IMR-90 (cell line): Measurements from ENCODE around the gene MALT1. TPM values are rescaled to one million over a fixed set of nuclear protein-coding genes. Genes with fewer than 3 reads are reported as not detected.

ENCODE experiments used
- ATAC-seq: fragments of 200-7000 bp; cut with Tn5 transposase; 2 replicates; pipeline ENCODE4 v1.9.1; 2020; ENCODE audit warnings: low read depth, mild to moderate bottlenecking, moderate library complexity
- BruUV-seq: library from RNA; stranded (reverse); fragments of 400-500 nt; replicated peaks from 2 replicates; lab custom pipeline; 2021; lab: Mats Ljungman, UMichigan
- CTCF ChIA-PET: fragments of 300-600 bp; formaldehyde crosslinking; extraction: SDS; loops from one replicate; lab custom pipeline; 2021; ENCODE audit warnings: antibody characterized with exemption; lab: Yijun Ruan, JAX
- POLR2A ChIA-PET: fragments of 300-600 bp; sonication (Branson Sonifier 250); formaldehyde crosslinking; loops from one replicate; lab custom pipeline; 2022; ENCODE audit warnings: antibody characterized with exemption; ENCODE audit not compliant: unreplicated experiment; lab: Charles Lee
- DNase-seq: peaks from one replicate; pipeline ENCODE4 v3.0.0; 2013
- H2AFZ ChIP-seq: replicated peaks from 2 replicates; pipeline ENCODE3; 2013; ENCODE audit warnings: low read length, mild to moderate bottlenecking; ENCODE audit not compliant: poor library complexity
- H2AK5ac ChIP-seq: 2 replicates; pipeline ENCODE4 v1.6.1; 2013; ENCODE audit warnings: low read depth, low read length, inconsistent platforms
- H2AK9ac ChIP-seq: replicated peaks from 2 replicates; pipeline ENCODE3; 2013; ENCODE audit warnings: mild to moderate bottlenecking, low read depth, low read length, moderate library complexity; ENCODE audit not compliant: poor library complexity
- H2BK120ac ChIP-seq: 2 replicates; pipeline ENCODE4 v1.6.1; 2013; ENCODE audit warnings: low read depth, low read length, inconsistent platforms
- H2BK15ac ChIP-seq: 3 replicates; pipeline ENCODE4 v1.6.1; 2013; ENCODE audit warnings: low read depth, low read length, inconsistent platforms
- H2BK20ac ChIP-seq: 2 replicates; pipeline ENCODE4 v1.6.1; 2013; ENCODE audit warnings: low read depth, mild to moderate bottlenecking, inconsistent platforms, low read length, moderate library complexity
- H2BK5ac ChIP-seq: 2 replicates; pipeline ENCODE4 v1.6.1; 2013; ENCODE audit warnings: mild to moderate bottlenecking, low read depth, low read length, inconsistent platforms; ENCODE audit not compliant: poor library complexity, severe bottlenecking
- H3K14ac ChIP-seq: replicated peaks from 2 replicates; pipeline ENCODE4 v1.6.1; 2013; ENCODE audit warnings: low read depth, low read length, inconsistent platforms
- H3K18ac ChIP-seq: 2 replicates; pipeline ENCODE4 v1.6.1; 2013; ENCODE audit warnings: low read depth, low read length, control low read depth
- H3K23ac ChIP-seq: 2 replicates; pipeline ENCODE4 v1.6.1; 2013; ENCODE audit warnings: low read depth, low read length, inconsistent platforms
- H3K27ac ChIP-seq: 2 replicates; pipeline ENCODE4 v1.5.1; 2013; ENCODE audit warnings: mild to moderate bottlenecking, control low read depth, low read length; ENCODE audit not compliant: insufficient read depth
- H3K27me3 ChIP-seq: 2 replicates; pipeline ENCODE4 v1.6.1; 2013; ENCODE audit warnings: low read length; ENCODE audit not compliant: control insufficient read depth, insufficient read depth
- H3K36me3 ChIP-seq: 2 replicates; pipeline ENCODE4 v1.6.1; 2013; ENCODE audit warnings: low read length, mixed read lengths; ENCODE audit not compliant: control insufficient read depth, insufficient read depth
- H3K4ac ChIP-seq: 2 replicates; pipeline ENCODE4 v1.6.1; 2013; ENCODE audit warnings: low read depth, low read length, inconsistent platforms
- H3K4me1 ChIP-seq: 2 replicates; pipeline ENCODE4 v1.6.1; 2013; ENCODE audit warnings: low read length, mixed read lengths; ENCODE audit not compliant: control insufficient read depth, insufficient read depth
- H3K4me2 ChIP-seq: 2 replicates; pipeline ENCODE4 v1.6.1; 2013; ENCODE audit warnings: low read depth, mild to moderate bottlenecking, control low read depth, low read length, moderate library complexity
- H3K4me3 ChIP-seq: 2 replicates; pipeline ENCODE4 v1.5.1; 2013; ENCODE audit warnings: low read depth, mild to moderate bottlenecking, control low read depth, low read length, moderate library complexity; ENCODE audit not compliant: insufficient read depth
- H3K56ac ChIP-seq: 2 replicates; pipeline ENCODE4 v1.6.1; 2013; ENCODE audit warnings: low read length, inconsistent platforms; ENCODE audit not compliant: insufficient read depth; ENCODE audit errors: extremely low read depth
- H3K79me1 ChIP-seq, 2 experiments: 2 replicates each; pipeline ENCODE4 v1.6.1; 2013; ENCODE audit warnings: low read length in 2 of 2, inconsistent platforms in 1 of 2, low read depth in 1 of 2
- H3K9ac ChIP-seq: 2 replicates; pipeline ENCODE4 v1.6.1; 2013; ENCODE audit warnings: low read depth, low read length, control low read depth
- H3K9me1 ChIP-seq: 2 replicates; pipeline ENCODE4 v1.6.1; 2013; ENCODE audit warnings: low read length, inconsistent platforms; ENCODE audit not compliant: insufficient read depth
- H3K9me3 ChIP-seq: 2 replicates; pipeline ENCODE4 v1.6.1; 2013; ENCODE audit warnings: low read length; ENCODE audit not compliant: control insufficient read depth, insufficient read depth
- H4K20me1 ChIP-seq: 2 replicates; pipeline ENCODE4 v1.6.1; 2013; ENCODE audit warnings: low read length, inconsistent platforms; ENCODE audit not compliant: insufficient read depth
- H4K5ac ChIP-seq: 2 replicates; pipeline ENCODE4 v1.6.1; 2013; ENCODE audit warnings: mild to moderate bottlenecking, low read depth, low read length, control low read depth
- H4K8ac ChIP-seq, 2 experiments: 2 replicates each; pipeline ENCODE4 v1.6.1; 2013; ENCODE audit warnings: low read depth in 2 of 2, low read length in 2 of 2, control low read depth in 1 of 2, inconsistent platforms in 1 of 2
- H4K91ac ChIP-seq: 2 replicates; pipeline ENCODE4 v1.6.1; 2013; ENCODE audit warnings: low read depth, low read length, inconsistent platforms; ENCODE audit not compliant: insufficient read depth
- BHLHE40 ChIP-seq: fragments of 150-350 bp; IDR thresholded peaks from 2 replicates; pipeline ENCODE4 v1.6.1; 2016; ENCODE audit warnings: mild to moderate bottlenecking, low read depth, low read length
- CEBPB ChIP-seq: IDR thresholded peaks from 2 replicates; pipeline ENCODE4 v1.6.1; 2012; ENCODE audit warnings: low read depth, low read length, improper control_type of control experiment
- CHD1 ChIP-seq: IDR thresholded peaks from 2 replicates; pipeline ENCODE4 v1.6.1; 2012; ENCODE audit warnings: low read depth, low read length, improper control_type of control experiment
- ELK1 ChIP-seq: fragments of 150-350 bp; IDR thresholded peaks from 2 replicates; pipeline ENCODE4 v1.6.1; 2016; ENCODE audit warnings: low read depth, mild to moderate bottlenecking, low read length, moderate library complexity, borderline replicate concordance
- FOS ChIP-seq: fragments of 150-350 bp; IDR thresholded peaks from 2 replicates; pipeline ENCODE4 v1.6.1; 2016; ENCODE audit warnings: low read depth, low read length
- MAFK ChIP-seq: IDR thresholded peaks from 2 replicates; pipeline ENCODE4 v1.6.1; 2012; ENCODE audit warnings: low read depth, low read length, improper control_type of control experiment
- MAZ ChIP-seq: IDR thresholded peaks from 2 replicates; pipeline ENCODE4 v1.6.1; 2012; ENCODE audit warnings: low read depth, mild to moderate bottlenecking, low read length, improper control_type of control experiment, moderate library complexity, borderline replicate concordance
- MXI1 ChIP-seq: IDR thresholded peaks from 2 replicates; pipeline ENCODE4 v1.6.1; 2012; ENCODE audit warnings: low read depth, mild to moderate bottlenecking, low read length, moderate library complexity, borderline replicate concordance
- NFE2L2 ChIP-seq: fragments of 150-350 bp; IDR thresholded peaks from 2 replicates; pipeline ENCODE4 v1.6.1; 2016; ENCODE audit warnings: low read depth, mild to moderate bottlenecking, low read length
- POLR2A ChIP-seq: IDR thresholded peaks from 2 replicates; pipeline ENCODE4 v1.6.1; 2012; ENCODE audit warnings: mild to moderate bottlenecking, low read depth, low read length
- RAD21 ChIP-seq: IDR thresholded peaks from 2 replicates; pipeline ENCODE4 v1.6.1; 2012; ENCODE audit warnings: low read length, improper control_type of control experiment
- RCOR1 ChIP-seq: IDR thresholded peaks from 2 replicates; pipeline ENCODE4 v1.6.1; 2012; ENCODE audit warnings: mild to moderate bottlenecking, low read length, improper control_type of control experiment; ENCODE audit not compliant: insufficient replicate concordance
- RFX5 ChIP-seq: IDR thresholded peaks from 2 replicates; pipeline ENCODE4 v1.8.0; 2012; ENCODE audit warnings: low read depth, mild to moderate bottlenecking, low read length, moderate library complexity
- SMC3 ChIP-seq: fragments of 150-350 bp; IDR thresholded peaks from 2 replicates; pipeline ENCODE4 v1.6.1; 2016; ENCODE audit warnings: low read depth, mild to moderate bottlenecking, antibody characterized with exemption, low read length, moderate library complexity
- WGBS, 2 experiments: methylation state at CpG; one replicate each; pipeline versions ENCODE4 v1.1.5 to v1.1.7; 2013; ENCODE audit warnings: missing lambda C conversion rate in 2 of 2; ENCODE audit not compliant: insufficient read length in 1 of 2; ENCODE audit errors: extremely low coverage in 2 of 2; 5-methylcytosine and 5-hydroxymethylcytosine counted together
- dilution Hi-C: fragments of 300-500 bp; cut with HindIII; formaldehyde crosslinking; loops from one replicate; pipeline ENCODE4 v1.14.3; 2018; ENCODE audit warnings: low sequenced_read_pairs; ENCODE audit not compliant: unreplicated experiment
- in situ Hi-C: fragments of 300-500 bp; cut with MboI; formaldehyde crosslinking; loops from 3 replicates; pipeline ENCODE4 v1.14.3; 2019; ENCODE audit warnings: low sequenced_read_pairs, inconsistent platforms, mixed read lengths
- intact Hi-C: fragments of 100-400 bp; cut with micrococcal nuclease; formaldehyde crosslinking; loops from 2 replicates; pipeline ENCODE4 v1.10.0; 2022
- polyA plus RNA-seq, 3 experiments: library from polyadenylated mRNA; depleted of rRNA; stranded (reverse); fragments of >200 nt; gene quantifications; 2 replicates each; pipeline ENCODE4 v1.2.3, GENCODE V29; 2012; ENCODE audit warnings: low replicate concordance in 1 of 3
- total RNA-seq: library from RNA; depleted of rRNA; stranded (reverse); fragments of >200 nt; gene quantifications from 2 replicates; pipeline ENCODE4 v1.2.3, GENCODE V29; 2012
- TF ChIP-seq, protein P1 (sequence below): conservative IDR thresholded peaks from 2 replicates; pipeline ENCODE4 v1.5.1; 2012; ENCODE audit warnings: mild to moderate bottlenecking, low read depth, low read length, improper control_type of control experiment
- TF ChIP-seq, protein P2 (sequence below): fragments of 150-350 bp; IDR thresholded peaks from 2 replicates; pipeline ENCODE4 v1.6.1; 2017; ENCODE audit warnings: mild to moderate bottlenecking, antibody characterized with exemption, low read length, low read depth

MALT1 gene
- total and polyA plus RNA-seq, 2 of the 4 experiments (the other 2 are of a cell fraction) = 8.3 to 25.3 TPM

DNA sequence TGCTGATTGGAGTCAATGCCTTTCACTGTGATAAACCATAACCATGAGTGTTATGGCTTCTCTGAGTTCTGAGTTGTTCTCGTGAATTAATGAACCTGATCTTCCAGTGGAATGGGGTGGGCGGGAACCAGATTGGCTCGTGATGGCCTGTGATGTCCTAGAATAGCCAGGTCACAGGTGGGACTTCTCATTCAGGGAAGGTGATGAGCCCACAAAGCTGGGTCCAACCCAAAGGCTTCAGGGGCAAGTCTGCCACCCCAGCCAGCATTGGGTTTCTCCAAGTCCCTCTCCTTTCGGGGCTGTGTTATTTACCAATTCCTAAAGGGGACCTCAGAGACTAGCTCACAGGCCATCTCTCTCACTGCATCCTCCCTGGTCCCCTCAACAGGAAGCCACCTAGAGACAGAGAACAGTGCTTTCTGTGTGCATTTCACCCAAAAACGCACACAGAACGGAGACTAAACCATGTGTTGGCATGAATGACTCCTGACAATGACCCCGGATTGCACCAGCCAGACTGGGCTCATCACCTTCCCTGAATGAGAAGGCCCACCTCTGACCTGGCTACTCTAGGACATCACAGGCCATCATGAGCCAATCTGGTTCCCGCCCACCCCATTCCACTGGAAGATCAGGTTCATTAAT is 85.5 kb downstream of the MALT1 start:
- DNase-seq (no peak), ATAC-seq (no peak)
- H3K56ac ChIP-seq = no peak overlapping the region
- no peaks in the 10 kb centered on the region for H4K20me1 ChIP-seq
- peaks cover 2% of the 10 kb centered on the region for H3K4me1 ChIP-seq
- no peak overlapping the region for H2BK15ac ChIP-seq
- no peaks in the 10 kb centered on the region for H3K36me3 ChIP-seq
- H3K4me2 ChIP-seq = no peak overlapping the region
- no peak overlapping the region for H4K8ac ChIP-seq
- intact Hi-C loops = no loop called here
- no peak overlapping the region for H3K14ac ChIP-seq
- no peak overlapping the region for H3K23ac ChIP-seq
- BruUV-seq = no TSS peak
- H2AK5ac ChIP-seq = no peak overlapping the region
- no peaks in the 10 kb centered on the region for H3K79me1 ChIP-seq
- no peak overlapping the region for H3K4ac ChIP-seq
- H3K27ac ChIP-seq = no peak overlapping the region
- peaks cover 10% of the 10 kb centered on the region; the same call in 1 of the 2 replicates for H3K9me1 ChIP-seq
- POLR2A ChIA-PET = no interaction called here
- TF ChIP-seq CHD1 (no peak), NFE2L2 (no peak), POLR2A (no peak), ELK1 (no peak), RCOR1 (no peak), CEBPB (no peak), SMC3 (no peak), BHLHE40 (no peak), FOS (no peak), RFX5 (no peak), MAFK (no peak), MAZ (no peak), RAD21 (no peak), MXI1 (no peak)
- TF ChIP-seq, protein P1, sequence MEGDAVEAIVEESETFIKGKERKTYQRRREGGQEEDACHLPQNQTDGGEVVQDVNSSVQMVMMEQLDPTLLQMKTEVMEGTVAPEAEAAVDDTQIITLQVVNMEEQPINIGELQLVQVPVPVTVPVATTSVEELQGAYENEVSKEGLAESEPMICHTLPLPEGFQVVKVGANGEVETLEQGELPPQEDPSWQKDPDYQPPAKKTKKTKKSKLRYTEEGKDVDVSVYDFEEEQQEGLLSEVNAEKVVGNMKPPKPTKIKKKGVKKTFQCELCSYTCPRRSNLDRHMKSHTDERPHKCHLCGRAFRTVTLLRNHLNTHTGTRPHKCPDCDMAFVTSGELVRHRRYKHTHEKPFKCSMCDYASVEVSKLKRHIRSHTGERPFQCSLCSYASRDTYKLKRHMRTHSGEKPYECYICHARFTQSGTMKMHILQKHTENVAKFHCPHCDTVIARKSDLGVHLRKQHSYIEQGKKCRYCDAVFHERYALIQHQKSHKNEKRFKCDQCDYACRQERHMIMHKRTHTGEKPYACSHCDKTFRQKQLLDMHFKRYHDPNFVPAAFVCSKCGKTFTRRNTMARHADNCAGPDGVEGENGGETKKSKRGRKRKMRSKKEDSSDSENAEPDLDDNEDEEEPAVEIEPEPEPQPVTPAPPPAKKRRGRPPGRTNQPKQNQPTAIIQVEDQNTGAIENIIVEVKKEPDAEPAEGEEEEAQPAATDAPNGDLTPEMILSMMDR = no peak
- TF ChIP-seq, protein P2, sequence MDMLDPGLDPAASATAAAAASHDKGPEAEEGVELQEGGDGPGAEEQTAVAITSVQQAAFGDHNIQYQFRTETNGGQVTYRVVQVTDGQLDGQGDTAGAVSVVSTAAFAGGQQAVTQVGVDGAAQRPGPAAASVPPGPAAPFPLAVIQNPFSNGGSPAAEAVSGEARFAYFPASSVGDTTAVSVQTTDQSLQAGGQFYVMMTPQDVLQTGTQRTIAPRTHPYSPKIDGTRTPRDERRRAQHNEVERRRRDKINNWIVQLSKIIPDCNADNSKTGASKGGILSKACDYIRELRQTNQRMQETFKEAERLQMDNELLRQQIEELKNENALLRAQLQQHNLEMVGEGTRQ = no peak
- 81% methylated on average over 4 of the region's 8 CpGs; no CpG with 5 or more reads in 1 of the 2 experiments for WGBS, 2 experiments
- no peak overlapping the region for H4K5ac ChIP-seq
- H3K9ac ChIP-seq = no peak overlapping the region
- H2AK9ac ChIP-seq = no peak overlapping the region
- no peak overlapping the region for H2AFZ ChIP-seq
- H3K18ac ChIP-seq = no peak overlapping the region
- in situ Hi-C loops = no loop called here
- no peaks in the 10 kb centered on the region for H3K9me3 ChIP-seq
- dilution Hi-C loops = no loop called here
- no peak overlapping the region for H2BK20ac ChIP-seq
- no peak overlapping the region for H2BK5ac ChIP-seq
- H4K91ac ChIP-seq = no peak overlapping the region
- H3K4me3 ChIP-seq = no peak overlapping the region
- H2BK120ac ChIP-seq = no peak overlapping the region
- H3K27me3 ChIP-seq = peaks cover 4% of the 10 kb centered on the region
- CTCF ChIA-PET = interaction anchor here (1.3 kb wide), 1 partner anchor 7 kb away, joined by 4 read pairs; no protein-coding TSS in a partner anchor
